Vagina (tissue), 2 donors: ENCODE results near the gene H19. TPM values are rescaled to one million over a fixed set of nuclear protein-coding genes. Genes with fewer than 3 reads are reported as not detected.

ENCODE experiments used
- DNase-seq, 2 donors: peaks; one replicate each; pipeline ENCODE4 v3.0.0-alpha.2; 2017; ENCODE audit errors: extremely low spot score in 2 of 2
- H3K27ac ChIP-seq: fragments of 200-600 bp; sonication (generic); one replicate; pipeline ENCODE4 v1.5.1; 2019
- H3K27me3 ChIP-seq: fragments of 200-600 bp; sonication (generic); one replicate; pipeline ENCODE4 v1.5.1; 2019
- H3K36me3 ChIP-seq, 2 donors: fragments of 200-600 bp; sonication (generic); one replicate each; pipeline ENCODE4 v1.5.1; 2017 to 2019
- H3K4me1 ChIP-seq: fragments of 200-600 bp; sonication (generic); one replicate; pipeline ENCODE4 v1.5.1; 2019
- H3K4me3 ChIP-seq, 2 donors: fragments of 200-600 bp; sonication (generic); 1 replicate in 1 of 2; 2 replicates in 1 of 2; pipeline ENCODE4 v1.5.1; 2016 to 2019
- H3K9me3 ChIP-seq: fragments of 200-600 bp; sonication (generic); one replicate; pipeline ENCODE4 v1.5.1; 2019
- POLR2A ChIP-seq, 2 donors: fragments of 450-650 bp; IDR thresholded peaks; one replicate each; pipeline ENCODE4 v1.6.1; 2017; ENCODE audit warnings: antibody characterized with exemption in 2 of 2, mild to moderate bottlenecking in 2 of 2, moderate library complexity in 2 of 2
- POLR2AphosphoS5 ChIP-seq, 2 donors: sonication (generic); formaldehyde crosslinking; IDR thresholded peaks; one replicate each; pipeline ENCODE4 v1.9.0; 2017; ENCODE audit warnings: antibody characterized with exemption in 2 of 2, mild to moderate bottlenecking in 2 of 2, low read depth in 1 of 2; ENCODE audit not compliant: insufficient read depth in 1 of 2
- intact Hi-C: fragments of 100-400 bp; cut with DNase I; formaldehyde crosslinking; loops from one replicate; pipeline ENCODE4 v1.15.1; 2023
- total RNA-seq: library from RNA; depleted of rRNA; stranded (reverse); fragments of >200 nt; gene quantifications from one replicate; pipeline ENCODE4 v1.2.3, GENCODE V29; 2016
- TF ChIP-seq, protein P1 (sequence below), 3 experiments: fragments of 450-650 bp in 2 of 3; fragments of 200-600 bp in 1 of 3; sonication (generic) in 1 of 3; IDR thresholded peaks; one replicate each; pipeline ENCODE4 v1.5.1; 2017 to 2019; ENCODE audit warnings: antibody characterized with exemption in 3 of 3, mild to moderate bottlenecking in 2 of 3, moderate library complexity in 2 of 3

The H19 gene
- total RNA-seq, 1 donor from 2014 or later = 252 TPM

DNA sequence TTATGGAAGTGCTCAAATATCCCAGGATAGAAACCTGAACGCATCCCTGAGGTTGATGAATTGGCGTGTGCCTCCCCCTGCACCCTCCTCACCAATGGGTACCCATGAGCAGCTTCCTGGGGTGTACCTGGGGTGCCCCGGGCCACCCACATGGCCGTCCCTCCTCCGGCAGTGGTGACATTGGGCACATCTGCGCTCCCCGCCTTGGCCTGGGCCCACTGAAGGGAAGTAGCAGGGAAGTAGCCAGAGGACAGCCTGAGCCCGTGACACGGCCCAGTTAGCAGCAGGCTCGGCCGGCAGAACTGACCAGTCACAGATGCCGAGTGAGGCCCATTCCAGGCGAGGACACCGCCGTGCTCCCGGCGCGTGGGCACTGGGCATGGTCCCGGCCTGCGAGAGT, 33.8 kb downstream of the H19 start:
- H3K4me3 ChIP-seq = no peak overlapping the region
- H3K27me3 ChIP-seq = no peaks in the 10 kb centered on the region
- no peak overlapping the region for H3K27ac ChIP-seq
- H3K9me3 ChIP-seq = no peaks in the 10 kb centered on the region
- no peaks in the 10 kb centered on the region for H3K4me1 ChIP-seq
- intact Hi-C loops = no loop called here
- TF ChIP-seq POLR2A (IDR thresholded peaks at IDR 0.05) (no peak), POLR2AphosphoS5 (IDR thresholded peaks at IDR 0.05; ENCODE audit: insufficient read depth in 1 of 2, low read depth in 1 of 2) (no peak)
- TF ChIP-seq, protein P1, sequence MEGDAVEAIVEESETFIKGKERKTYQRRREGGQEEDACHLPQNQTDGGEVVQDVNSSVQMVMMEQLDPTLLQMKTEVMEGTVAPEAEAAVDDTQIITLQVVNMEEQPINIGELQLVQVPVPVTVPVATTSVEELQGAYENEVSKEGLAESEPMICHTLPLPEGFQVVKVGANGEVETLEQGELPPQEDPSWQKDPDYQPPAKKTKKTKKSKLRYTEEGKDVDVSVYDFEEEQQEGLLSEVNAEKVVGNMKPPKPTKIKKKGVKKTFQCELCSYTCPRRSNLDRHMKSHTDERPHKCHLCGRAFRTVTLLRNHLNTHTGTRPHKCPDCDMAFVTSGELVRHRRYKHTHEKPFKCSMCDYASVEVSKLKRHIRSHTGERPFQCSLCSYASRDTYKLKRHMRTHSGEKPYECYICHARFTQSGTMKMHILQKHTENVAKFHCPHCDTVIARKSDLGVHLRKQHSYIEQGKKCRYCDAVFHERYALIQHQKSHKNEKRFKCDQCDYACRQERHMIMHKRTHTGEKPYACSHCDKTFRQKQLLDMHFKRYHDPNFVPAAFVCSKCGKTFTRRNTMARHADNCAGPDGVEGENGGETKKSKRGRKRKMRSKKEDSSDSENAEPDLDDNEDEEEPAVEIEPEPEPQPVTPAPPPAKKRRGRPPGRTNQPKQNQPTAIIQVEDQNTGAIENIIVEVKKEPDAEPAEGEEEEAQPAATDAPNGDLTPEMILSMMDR (IDR thresholded peaks at IDR 0.05) = no peak
- H3K36me3 ChIP-seq = no peaks in the 10 kb centered on the region
- no peak for DNase-seq

DNA sequence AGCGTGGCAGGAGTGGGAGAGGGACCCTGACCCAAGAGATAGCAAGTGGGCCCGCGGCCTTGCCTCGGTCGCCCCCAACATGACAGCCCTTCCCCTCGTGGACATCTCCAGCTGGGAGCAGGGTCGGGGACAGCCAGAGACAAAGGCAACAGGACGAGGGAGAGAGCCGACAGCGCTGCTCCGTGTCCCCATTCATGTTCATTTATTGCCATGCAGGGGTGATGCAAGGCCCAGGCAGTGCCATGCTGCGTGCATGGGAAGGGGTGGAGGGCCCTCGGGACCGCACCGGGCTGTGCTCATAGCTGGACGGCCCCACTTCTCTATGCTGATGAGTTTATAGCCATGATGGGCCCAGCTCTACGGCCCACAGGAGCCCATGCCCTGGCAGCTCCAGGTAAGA, 37.9 kb downstream of the H19 start:
- no peaks in the 10 kb centered on the region for H3K4me1 ChIP-seq
- no peak for TF ChIP-seq POLR2A (IDR thresholded peaks at IDR 0.05)
- no peak for TF ChIP-seq POLR2AphosphoS5 (IDR thresholded peaks at IDR 0.05; ENCODE audit: insufficient read depth in 1 of 2, low read depth in 1 of 2)
- TF ChIP-seq, protein P1 (IDR thresholded peaks at IDR 0.05) = no peak
- H3K27me3 ChIP-seq = no peaks in the 10 kb centered on the region
- H3K4me3 ChIP-seq = no peak overlapping the region
- intact Hi-C loops = no loop called here
- no peak for DNase-seq
- H3K9me3 ChIP-seq = no peaks in the 10 kb centered on the region
- H3K36me3 ChIP-seq = no peaks in the 10 kb centered on the region
- H3K27ac ChIP-seq = no peak overlapping the region

DNA sequence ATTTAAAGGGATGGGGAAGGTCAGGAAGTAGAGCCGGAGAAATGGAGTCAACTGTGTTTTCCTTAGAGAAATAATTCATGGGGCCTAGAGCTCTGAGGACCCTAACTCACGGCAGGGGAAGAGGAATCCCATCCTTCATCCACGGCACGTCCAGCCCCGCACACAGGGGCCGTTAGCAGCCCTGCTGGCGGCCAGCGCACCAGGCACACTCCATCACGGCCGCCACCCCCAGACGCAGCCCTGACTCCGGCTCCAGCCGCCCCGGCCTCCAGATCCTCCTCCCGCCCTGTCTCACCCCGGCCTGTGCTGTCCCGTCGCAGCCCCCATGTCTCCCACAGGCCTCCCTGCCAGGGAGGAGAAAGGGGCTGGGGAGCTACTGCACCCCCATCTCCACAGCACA, 39.3 kb downstream of the H19 start:
- Histone ChIP-seq H3K4me1 (no peaks in the 10 kb centered on the region), H3K4me3 (no peak overlapping the region), H3K27me3 (no peaks in the 10 kb centered on the region), H3K36me3 (no peaks in the 10 kb centered on the region), H3K27ac (no peak overlapping the region), H3K9me3 (no peaks in the 10 kb centered on the region)
- TF ChIP-seq, protein P1 (IDR thresholded peaks at IDR 0.05) = no peak
- no peak for TF ChIP-seq POLR2A (IDR thresholded peaks at IDR 0.05)
- TF ChIP-seq POLR2AphosphoS5 (IDR thresholded peaks at IDR 0.05; ENCODE audit: insufficient read depth in 1 of 2, low read depth in 1 of 2) = no peak
- no peak for DNase-seq
- intact Hi-C loops = no loop called here

DNA sequence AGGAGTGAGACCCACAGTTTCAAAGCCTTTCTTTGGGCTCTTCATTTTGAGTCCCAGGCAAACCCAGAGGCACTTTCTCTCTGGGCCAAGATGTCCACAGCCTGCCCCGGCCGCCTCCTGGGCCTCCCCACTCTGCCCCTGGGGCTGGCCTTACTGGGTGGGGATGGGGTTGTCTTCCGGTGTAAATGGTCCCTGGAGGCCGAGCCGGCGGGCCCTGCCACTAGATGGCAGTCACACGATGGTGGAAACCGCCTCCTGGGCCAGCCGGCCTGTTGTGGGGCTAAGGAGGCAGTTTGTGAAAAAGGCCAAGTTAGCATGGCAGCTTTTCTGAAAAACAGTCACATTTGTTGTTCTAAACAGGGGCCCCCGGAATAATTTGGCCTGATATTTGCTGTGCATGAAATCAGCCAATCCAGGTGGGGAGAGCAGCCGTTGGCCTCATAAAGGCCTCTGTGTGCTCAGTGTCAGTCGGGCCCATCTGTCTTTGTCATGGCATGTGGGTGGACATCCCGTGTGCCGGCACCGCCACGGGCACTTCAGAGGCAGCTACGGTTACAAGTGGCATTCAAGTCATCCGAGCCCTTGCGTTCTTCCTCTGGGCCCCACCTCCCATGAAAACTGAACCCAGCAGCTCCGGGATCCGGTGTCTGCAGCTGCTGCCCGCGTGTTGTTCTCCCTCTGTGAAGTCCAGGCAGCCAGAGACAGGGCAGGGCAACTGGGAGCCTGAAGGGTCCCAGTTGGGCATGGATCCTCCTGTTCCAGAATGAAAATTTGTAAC, 44.0 kb downstream of the H19 start:
- no peak overlapping the region for H3K4me3 ChIP-seq
- no peaks in the 10 kb centered on the region for H3K9me3 ChIP-seq
- H3K27me3 ChIP-seq = no peaks in the 10 kb centered on the region
- no peaks in the 10 kb centered on the region for H3K4me1 ChIP-seq
- no peak for DNase-seq
- intact Hi-C loops = no loop called here
- no peak for TF ChIP-seq POLR2A (IDR thresholded peaks at IDR 0.05)
- TF ChIP-seq POLR2AphosphoS5 (IDR thresholded peaks at IDR 0.05; ENCODE audit: insufficient read depth in 1 of 2, low read depth in 1 of 2) = no peak
- TF ChIP-seq, protein P1 (IDR thresholded peaks at IDR 0.05) = no peak
- H3K36me3 ChIP-seq = no peaks in the 10 kb centered on the region
- no peak overlapping the region for H3K27ac ChIP-seq

GRCh38 chr11:1952806-1953482, 44.7 kb downstream of the H19 start:
- Histone ChIP-seq H3K4me1 (no peaks in the 10 kb centered on the region), H3K36me3 (no peaks in the 10 kb centered on the region), H3K9me3 (no peaks in the 10 kb centered on the region), H3K4me3 (no peak overlapping the region), H3K27ac (no peak overlapping the region), H3K27me3 (no peaks in the 10 kb centered on the region)
- intact Hi-C loops = no loop called here
- TF ChIP-seq, protein P1 (IDR thresholded peaks at IDR 0.05) = no peak
- no peak for TF ChIP-seq POLR2AphosphoS5 (IDR thresholded peaks at IDR 0.05; ENCODE audit: insufficient read depth in 1 of 2, low read depth in 1 of 2)
- no peak for TF ChIP-seq POLR2A (IDR thresholded peaks at IDR 0.05)
- DNase-seq = no peak
